Upper lobe of left lung (tissue), 4 donors: Measurements from ENCODE around the gene GLTP.

Experiments
- EP300 ChIP-seq, 4 donors: sonication (generic); formaldehyde crosslinking; IDR thresholded peaks; one replicate each; pipeline ENCODE4 v1.5.1; 2017; ENCODE audit warnings: antibody characterized with exemption in 4 of 4, control low read depth in 2 of 4
- POLR2A ChIP-seq, 4 donors: fragments of 450-650 bp; IDR thresholded peaks; one replicate each; pipeline ENCODE4 v1.5.1; 2016 to 2017; ENCODE audit warnings: antibody characterized with exemption in 4 of 4, mild to moderate bottlenecking in 2 of 4
- POLR2AphosphoS5 ChIP-seq, 2 donors: sonication (generic); formaldehyde crosslinking; IDR thresholded peaks; one replicate each; pipeline ENCODE4 v1.5.1; 2017; ENCODE audit warnings: antibody characterized with exemption in 2 of 2
- TF ChIP-seq, protein P1 (sequence below), 6 experiments: fragments of 450-650 bp in 4 of 6; fragments of 200-600 bp in 2 of 6; sonication (generic) in 2 of 6; IDR thresholded peaks; one replicate each; pipeline ENCODE4 v1.5.1; 2016 to 2019; ENCODE audit warnings: antibody characterized with exemption in 6 of 6

DNA sequence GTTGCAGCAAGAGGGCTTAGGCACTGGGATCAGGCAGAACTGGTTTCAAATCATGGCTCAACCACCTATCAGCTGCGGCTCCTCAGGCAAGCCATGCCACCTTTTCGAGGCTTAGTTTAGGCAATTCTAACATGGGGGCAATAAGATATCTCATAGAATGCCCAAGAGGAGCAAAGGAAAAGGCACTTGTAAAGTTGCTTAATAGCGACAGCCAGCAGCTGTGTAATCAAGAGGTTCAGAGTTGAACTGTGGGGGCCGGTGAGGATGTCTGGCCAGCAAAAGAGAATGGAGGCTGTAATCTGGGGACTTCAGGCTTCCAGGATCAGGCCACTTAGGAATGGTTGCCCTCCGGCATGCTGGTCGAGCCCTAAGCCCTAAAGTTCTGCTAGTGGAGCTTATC is 16.7 kb upstream of the GLTP start:
- TF ChIP-seq POLR2A (IDR thresholded peaks at IDR 0.05) (no peak), POLR2AphosphoS5 (IDR thresholded peaks at IDR 0.05) (no peak), EP300 (IDR thresholded peaks at IDR 0.05) (no peak)
- TF ChIP-seq, protein P1, sequence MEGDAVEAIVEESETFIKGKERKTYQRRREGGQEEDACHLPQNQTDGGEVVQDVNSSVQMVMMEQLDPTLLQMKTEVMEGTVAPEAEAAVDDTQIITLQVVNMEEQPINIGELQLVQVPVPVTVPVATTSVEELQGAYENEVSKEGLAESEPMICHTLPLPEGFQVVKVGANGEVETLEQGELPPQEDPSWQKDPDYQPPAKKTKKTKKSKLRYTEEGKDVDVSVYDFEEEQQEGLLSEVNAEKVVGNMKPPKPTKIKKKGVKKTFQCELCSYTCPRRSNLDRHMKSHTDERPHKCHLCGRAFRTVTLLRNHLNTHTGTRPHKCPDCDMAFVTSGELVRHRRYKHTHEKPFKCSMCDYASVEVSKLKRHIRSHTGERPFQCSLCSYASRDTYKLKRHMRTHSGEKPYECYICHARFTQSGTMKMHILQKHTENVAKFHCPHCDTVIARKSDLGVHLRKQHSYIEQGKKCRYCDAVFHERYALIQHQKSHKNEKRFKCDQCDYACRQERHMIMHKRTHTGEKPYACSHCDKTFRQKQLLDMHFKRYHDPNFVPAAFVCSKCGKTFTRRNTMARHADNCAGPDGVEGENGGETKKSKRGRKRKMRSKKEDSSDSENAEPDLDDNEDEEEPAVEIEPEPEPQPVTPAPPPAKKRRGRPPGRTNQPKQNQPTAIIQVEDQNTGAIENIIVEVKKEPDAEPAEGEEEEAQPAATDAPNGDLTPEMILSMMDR (IDR thresholded peaks at IDR 0.05): no peak
